Measurements from ENCODE around the gene PNMA8A. TPM values are rescaled to one million over a fixed set of nuclear protein-coding genes. Genes with fewer than 3 reads are reported as not detected.

Gene PNMA8A
- total and polyA plus RNA-seq, 2 of the 8 experiments (the other 6 are each of a cell fraction or from before 2014, with no cell fraction given), result 10.0 to 22.8 TPM

DNA sequence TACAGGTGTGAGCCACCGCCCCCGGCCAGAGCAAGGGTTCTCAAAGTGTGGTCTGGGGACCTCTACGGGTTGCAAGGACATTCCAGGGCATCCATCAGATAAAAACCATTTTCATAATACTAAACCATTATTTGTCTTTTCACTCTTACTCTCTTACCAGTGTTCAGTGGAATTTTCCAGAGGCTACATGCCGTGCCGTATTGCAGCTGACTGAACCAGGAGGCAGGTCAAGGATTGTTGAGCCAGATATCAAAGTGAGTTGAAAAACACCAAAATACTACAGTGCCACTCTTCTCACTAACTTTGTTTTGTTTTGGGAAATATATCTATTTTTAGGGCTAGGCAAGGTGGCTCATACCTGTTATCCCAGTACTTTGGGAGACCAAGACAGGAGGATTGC lies 31.5 kb upstream of the PNMA8A start (continued):
- TF ChIP-seq, protein P1, sequence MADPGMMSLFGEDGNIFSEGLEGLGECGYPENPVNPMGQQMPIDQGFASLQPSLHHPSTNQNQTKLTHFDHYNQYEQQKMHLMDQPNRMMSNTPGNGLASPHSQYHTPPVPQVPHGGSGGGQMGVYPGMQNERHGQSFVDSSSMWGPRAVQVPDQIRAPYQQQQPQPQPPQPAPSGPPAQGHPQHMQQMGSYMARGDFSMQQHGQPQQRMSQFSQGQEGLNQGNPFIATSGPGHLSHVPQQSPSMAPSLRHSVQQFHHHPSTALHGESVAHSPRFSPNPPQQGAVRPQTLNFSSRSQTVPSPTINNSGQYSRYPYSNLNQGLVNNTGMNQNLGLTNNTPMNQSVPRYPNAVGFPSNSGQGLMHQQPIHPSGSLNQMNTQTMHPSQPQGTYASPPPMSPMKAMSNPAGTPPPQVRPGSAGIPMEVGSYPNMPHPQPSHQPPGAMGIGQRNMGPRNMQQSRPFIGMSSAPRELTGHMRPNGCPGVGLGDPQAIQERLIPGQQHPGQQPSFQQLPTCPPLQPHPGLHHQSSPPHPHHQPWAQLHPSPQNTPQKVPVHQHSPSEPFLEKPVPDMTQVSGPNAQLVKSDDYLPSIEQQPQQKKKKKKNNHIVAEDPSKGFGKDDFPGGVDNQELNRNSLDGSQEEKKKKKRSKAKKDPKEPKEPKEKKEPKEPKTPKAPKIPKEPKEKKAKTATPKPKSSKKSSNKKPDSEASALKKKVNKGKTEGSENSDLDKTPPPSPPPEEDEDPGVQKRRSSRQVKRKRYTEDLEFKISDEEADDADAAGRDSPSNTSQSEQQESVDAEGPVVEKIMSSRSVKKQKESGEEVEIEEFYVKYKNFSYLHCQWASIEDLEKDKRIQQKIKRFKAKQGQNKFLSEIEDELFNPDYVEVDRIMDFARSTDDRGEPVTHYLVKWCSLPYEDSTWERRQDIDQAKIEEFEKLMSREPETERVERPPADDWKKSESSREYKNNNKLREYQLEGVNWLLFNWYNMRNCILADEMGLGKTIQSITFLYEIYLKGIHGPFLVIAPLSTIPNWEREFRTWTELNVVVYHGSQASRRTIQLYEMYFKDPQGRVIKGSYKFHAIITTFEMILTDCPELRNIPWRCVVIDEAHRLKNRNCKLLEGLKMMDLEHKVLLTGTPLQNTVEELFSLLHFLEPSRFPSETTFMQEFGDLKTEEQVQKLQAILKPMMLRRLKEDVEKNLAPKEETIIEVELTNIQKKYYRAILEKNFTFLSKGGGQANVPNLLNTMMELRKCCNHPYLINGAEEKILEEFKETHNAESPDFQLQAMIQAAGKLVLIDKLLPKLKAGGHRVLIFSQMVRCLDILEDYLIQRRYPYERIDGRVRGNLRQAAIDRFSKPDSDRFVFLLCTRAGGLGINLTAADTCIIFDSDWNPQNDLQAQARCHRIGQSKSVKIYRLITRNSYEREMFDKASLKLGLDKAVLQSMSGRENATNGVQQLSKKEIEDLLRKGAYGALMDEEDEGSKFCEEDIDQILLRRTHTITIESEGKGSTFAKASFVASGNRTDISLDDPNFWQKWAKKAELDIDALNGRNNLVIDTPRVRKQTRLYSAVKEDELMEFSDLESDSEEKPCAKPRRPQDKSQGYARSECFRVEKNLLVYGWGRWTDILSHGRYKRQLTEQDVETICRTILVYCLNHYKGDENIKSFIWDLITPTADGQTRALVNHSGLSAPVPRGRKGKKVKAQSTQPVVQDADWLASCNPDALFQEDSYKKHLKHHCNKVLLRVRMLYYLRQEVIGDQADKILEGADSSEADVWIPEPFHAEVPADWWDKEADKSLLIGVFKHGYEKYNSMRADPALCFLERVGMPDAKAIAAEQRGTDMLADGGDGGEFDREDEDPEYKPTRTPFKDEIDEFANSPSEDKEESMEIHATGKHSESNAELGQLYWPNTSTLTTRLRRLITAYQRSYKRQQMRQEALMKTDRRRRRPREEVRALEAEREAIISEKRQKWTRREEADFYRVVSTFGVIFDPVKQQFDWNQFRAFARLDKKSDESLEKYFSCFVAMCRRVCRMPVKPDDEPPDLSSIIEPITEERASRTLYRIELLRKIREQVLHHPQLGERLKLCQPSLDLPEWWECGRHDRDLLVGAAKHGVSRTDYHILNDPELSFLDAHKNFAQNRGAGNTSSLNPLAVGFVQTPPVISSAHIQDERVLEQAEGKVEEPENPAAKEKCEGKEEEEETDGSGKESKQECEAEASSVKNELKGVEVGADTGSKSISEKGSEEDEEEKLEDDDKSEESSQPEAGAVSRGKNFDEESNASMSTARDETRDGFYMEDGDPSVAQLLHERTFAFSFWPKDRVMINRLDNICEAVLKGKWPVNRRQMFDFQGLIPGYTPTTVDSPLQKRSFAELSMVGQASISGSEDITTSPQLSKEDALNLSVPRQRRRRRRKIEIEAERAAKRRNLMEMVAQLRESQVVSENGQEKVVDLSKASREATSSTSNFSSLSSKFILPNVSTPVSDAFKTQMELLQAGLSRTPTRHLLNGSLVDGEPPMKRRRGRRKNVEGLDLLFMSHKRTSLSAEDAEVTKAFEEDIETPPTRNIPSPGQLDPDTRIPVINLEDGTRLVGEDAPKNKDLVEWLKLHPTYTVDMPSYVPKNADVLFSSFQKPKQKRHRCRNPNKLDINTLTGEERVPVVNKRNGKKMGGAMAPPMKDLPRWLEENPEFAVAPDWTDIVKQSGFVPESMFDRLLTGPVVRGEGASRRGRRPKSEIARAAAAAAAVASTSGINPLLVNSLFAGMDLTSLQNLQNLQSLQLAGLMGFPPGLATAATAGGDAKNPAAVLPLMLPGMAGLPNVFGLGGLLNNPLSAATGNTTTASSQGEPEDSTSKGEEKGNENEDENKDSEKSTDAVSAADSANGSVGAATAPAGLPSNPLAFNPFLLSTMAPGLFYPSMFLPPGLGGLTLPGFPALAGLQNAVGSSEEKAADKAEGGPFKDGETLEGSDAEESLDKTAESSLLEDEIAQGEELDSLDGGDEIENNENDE (IDR thresholded peaks at IDR 0.05; ENCODE audit: insufficient replicate concordance, low read length), result no peak
- no peak for TF ChIP-seq HDAC2 (IDR thresholded peaks at IDR 0.05; ENCODE audit: borderline replicate concordance in 1 of 2, low read depth in 2 of 2, low read length in 2 of 2)
- no peak for TF ChIP-seq CEBPB (IDR thresholded peaks at IDR 0.05; ENCODE audit: low read depth, low read length)
- TF ChIP-seq SP2 (IDR thresholded peaks at IDR 0.05; ENCODE audit: low read length), result no peak

All from H1 (cell line).